GM12892 (cell line): ENCODE data around the gene NUDT8.

Source experiments
- POLR2A ChIP-seq: IDR thresholded peaks from 2 replicates; pipeline ENCODE4 v1.6.1; 2011; ENCODE audit warnings: low read depth, low read length, control low read depth
- POLR2AphosphoS5 ChIP-seq: IDR thresholded peaks from 2 replicates; pipeline ENCODE4 v1.6.1; 2011; ENCODE audit warnings: low read depth, low read length, control low read depth
- TAF1 ChIP-seq: IDR thresholded peaks from 2 replicates; pipeline ENCODE4 v1.6.1; 2011; ENCODE audit warnings: low read depth, mild to moderate bottlenecking, control low read depth, low read length, borderline replicate concordance

DNA sequence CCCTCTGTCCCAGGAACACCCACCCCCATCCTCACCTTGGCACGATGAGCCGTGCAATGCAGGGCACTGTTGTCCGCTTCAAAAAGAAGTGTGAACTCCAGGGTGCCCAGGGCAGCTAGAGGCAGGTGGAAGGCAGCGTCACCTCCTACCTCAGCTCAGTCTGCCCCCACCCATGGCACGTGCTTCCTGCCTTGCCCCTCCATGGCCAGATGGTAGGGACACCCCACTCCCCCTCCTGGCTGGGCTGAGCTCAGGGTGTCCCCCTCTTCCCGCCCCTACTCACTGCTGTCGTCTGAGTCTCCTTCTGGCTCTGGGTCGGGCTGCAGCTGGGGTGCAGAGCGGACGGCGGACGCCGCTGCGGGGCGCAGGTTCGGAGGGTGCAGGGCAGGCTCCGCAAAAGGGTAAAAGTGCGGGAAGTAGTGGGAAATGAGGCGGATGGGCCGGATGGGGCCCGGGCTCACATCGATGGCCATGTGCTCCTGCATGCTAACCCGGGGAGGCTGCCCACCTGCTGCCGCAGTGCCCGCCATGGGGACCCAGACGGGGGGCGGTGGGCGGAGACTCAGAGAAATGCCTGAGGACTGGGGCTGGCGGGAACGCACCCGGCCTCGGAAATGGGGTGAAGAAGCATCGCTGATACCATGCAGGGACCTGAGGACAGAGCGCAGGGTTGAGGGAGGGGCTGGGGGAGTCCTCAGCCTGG is 13.9 kb downstream of the NUDT8 start:
- no peak for TF ChIP-seq TAF1
- no peak for TF ChIP-seq POLR2A
- TF ChIP-seq POLR2AphosphoS5 = no peak
